DMS 273 treated with DMSO at 0.1 percent for 48 hours (cell line): ENCODE data around the gene SLC28A3.
"Not testable (repeated sequence)": the region's sequence is repeated elsewhere in the genome, so short reads cannot be mapped to it uniquely, and the experiment has no call there.

Source experiments
- DNase-seq: peaks from one replicate; lab custom pipeline; 2025; lab: John Stamatoyannopoulos, UW

Gene SLC28A3, protein sequence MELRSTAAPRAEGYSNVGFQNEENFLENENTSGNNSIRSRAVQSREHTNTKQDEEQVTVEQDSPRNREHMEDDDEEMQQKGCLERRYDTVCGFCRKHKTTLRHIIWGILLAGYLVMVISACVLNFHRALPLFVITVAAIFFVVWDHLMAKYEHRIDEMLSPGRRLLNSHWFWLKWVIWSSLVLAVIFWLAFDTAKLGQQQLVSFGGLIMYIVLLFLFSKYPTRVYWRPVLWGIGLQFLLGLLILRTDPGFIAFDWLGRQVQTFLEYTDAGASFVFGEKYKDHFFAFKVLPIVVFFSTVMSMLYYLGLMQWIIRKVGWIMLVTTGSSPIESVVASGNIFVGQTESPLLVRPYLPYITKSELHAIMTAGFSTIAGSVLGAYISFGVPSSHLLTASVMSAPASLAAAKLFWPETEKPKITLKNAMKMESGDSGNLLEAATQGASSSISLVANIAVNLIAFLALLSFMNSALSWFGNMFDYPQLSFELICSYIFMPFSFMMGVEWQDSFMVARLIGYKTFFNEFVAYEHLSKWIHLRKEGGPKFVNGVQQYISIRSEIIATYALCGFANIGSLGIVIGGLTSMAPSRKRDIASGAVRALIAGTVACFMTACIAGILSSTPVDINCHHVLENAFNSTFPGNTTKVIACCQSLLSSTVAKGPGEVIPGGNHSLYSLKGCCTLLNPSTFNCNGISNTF

DNA sequence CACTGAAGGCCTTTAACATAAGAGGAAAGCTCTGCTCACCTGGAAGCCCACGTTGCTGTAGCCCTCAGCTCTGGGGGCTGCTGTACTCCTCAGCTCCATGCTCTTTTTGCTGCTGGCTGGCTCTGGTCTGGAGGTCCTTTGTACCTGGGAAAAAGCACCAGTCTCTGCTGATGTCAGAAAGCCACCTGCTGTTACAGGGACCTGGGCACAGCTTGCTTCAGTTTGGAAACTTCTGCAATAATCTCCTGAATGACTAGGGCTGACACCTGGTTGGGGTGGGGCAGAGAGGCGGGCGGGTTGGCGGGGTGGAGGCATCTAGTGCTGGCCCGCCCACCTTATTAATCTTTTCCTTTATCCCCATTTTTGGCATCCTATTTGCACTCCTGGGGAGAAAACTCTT is at the start of gene SLC28A3:
SLC28A3 (minus strand) TSS at position 224 of the 400 bp plus-strand sequence; CDS start at position 99, 125 bp downstream.
- no peak for DNase-seq

DNA sequence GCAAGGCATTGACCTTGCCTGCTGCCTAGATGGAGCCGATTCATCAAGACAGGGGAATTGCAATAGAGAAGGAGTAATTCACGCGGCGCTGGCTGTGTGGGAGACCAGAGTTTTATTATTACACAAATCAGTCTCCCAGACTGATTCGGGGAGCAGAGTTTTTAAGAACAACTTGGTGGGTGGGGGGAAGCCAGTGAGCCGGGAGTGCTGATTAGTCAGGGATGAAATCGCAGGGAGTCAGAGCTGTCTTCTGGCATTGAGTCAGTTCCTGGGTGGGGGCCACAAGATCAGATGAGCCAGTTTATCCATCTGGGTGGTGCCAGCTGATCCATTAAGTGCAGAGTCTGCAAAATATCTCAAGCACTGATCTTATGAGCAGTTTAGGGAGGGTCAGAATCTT is 49.7 kb upstream of the SLC28A3 start:
- DNase-seq: not testable (repeated sequence)

DNA sequence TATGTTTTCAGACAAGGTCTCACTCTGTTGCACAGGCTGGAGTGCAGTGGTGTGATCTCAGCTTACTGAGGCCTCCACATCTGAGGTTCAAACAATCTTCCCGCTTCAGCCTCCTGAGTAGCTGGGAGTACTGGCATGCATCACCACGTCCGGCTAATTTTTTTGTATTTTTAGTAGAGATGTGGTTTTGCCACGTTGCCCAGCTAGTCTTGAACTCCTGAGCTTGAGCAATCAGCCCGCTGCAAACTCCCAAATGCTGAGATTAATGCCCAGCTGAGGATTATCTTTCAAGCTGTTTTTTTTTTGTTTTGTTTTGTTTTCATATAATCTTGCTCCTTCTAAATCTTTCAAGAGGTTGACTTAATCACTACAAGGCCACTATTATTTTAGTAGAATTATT is 47.3 kb upstream of the SLC28A3 start:
- no peak for DNase-seq

DNA sequence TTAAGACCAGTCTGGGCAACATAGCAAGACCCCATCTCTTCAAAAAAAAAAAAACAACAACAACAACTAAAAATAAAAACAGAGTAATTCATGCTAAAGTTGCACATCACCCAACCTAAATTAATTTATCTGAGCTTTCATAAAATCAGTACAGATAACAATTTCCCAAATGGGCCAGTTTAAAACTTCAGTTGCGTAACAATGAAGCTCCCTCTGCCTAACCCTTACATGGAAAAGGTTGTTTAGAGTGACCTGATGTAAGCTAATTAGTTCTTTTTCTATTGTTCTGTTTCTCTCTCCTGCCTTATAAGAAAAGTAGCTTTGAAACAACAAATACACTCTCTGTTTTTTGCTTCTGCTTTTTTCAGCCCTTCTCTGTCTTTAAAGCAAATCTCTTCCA is 46.2 kb upstream of the SLC28A3 start:
- DNase-seq: no peak

DNA sequence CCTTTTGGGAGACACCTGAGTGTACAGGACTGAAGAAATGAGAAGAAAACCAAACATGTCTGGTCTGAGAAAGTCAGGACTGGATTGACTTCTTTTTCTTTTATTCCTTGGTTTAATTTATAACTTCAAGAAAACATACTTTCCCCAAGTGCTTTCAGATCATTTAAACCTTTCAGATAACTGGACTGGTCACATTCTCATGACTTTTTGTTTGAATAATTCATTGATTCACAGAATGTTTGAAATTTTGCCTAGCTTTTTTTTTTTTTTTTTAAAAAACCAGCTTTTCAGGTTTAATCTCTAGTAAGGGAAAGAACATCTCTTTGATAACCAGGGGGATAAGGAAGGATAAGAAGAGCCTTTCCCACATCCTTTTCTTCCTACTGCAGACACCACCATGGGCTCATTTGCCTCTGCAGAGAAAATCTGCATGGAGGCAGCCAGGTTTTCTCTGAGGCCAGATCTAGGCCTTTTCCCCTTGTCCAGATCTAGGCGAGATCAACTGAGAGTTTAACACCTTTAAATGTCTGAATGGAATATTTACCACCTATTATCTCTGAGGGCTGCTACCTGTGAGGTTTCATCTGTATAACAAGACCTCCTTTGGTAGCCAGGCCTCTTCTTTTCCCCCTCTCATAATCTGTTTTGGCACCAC is 45.0 kb upstream of the SLC28A3 start:
- DNase-seq: no peak

DNA sequence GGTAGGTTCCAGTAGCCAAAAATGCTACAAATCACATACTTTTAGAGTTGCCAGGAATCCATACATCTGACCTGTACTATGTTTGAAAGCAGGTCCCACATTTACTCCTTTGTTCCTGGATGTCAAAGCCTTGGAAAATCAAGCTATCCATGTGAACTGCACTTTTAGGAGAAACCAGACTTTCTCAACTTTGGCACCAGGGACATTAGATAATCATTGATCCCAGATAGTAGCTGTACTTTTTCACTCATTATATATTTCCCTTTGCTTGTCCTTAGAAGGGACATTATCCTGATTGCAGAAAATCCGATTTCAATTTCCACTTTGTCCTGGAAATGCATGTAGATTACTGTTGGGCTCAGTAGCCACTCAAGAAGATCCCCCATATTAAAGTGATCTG is 44.1 kb upstream of the SLC28A3 start:
- DNase-seq: no peak

DNA sequence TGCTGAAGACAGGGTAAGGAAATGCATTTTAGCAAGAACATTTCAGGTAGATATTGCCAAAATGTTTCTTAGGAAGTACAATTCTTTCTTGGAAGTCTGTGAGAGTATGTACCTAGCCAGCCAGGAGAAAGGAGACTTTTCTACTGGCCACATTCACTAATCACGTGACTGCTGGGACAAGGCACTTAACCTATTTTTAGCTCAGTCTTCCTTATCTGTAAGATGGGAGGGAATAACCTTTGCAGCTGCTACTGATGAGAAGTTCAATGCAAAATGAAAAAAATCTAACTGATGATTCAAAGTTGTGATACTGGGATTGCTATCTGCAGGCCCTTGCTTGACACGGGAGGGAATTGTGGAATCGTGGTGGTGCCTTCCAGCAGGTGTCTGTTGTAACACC is 42.6 kb upstream of the SLC28A3 start:
- no peak for DNase-seq

DNA sequence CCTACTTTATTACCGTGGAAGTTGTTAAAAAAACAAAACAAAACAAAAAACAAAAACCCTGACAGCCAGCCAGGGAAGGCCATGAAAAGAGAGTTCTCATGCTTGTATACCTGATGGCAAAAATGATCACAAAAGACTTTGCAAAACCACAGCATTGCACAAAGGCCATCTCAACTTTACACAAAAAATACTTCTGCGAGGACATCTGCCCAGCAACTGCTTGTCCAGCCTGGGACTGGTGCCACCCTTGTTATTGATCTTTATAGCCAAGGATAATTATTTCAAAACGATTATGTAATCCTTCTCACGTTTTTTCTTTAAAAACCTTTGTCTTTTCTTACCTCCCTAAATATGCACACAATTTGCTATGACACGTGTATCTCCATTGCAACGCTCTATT is 42.2 kb upstream of the SLC28A3 start:
- no peak for DNase-seq

DNA sequence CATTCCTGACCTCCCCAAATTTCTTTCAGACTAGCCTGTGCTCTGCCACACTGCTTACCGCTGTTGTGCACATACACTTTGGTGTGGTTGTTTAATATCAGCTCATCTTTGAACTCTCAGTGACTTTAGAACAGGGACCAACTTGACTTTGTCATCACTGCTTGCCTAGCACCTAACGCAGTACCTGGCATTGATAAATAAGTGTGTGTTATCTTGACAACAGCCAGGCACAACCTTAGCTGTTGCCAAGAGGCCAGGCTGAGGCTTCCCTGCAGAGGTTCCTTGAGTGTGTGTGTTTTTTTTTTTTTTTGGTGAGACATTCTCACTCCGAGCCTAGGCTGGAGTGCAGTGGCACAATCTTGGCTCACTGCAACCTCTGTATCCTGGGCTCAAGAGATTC is 41.0 kb upstream of the SLC28A3 start:
- DNase-seq: no peak

DNA sequence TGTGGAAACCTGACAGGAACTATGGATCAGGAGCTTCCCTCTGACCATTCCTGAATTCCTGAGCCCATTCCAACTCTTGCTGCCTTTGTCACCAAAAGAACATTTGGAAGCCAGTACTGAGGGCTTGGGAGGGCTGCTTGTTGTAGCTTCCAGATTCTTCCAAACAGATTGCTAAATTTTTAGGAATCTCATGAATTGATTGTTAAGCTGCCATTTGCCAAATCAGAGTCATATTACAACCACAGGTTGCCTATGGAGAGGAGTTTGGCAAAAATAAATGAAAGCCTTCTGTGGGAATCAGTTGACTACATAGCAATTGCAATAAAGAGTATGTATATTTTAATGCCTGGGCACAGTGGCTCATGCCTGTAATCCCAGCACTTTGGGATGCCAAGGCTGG is 39.2 kb upstream of the SLC28A3 start:
- DNase-seq: no peak

DNA sequence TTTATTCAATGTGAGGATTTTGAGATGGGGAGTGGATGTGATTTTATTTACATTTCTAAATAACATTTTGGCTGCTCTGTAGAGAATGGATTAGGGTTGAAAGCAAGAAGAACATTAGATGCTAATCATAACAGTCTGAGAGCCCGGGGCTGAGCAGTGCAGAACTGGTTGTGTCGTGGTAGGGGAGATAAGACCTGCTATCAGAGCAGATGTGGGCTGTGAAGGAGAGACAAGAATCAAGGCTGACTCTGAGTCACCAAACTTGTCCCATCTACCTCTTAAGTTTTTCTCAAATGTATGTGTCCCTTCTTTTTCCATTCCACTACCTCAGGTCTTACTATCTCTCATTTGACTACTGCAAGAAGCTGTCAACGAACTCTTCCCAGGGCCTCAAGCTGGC is 35.4 kb upstream of the SLC28A3 start:
- DNase-seq: no peak

DNA sequence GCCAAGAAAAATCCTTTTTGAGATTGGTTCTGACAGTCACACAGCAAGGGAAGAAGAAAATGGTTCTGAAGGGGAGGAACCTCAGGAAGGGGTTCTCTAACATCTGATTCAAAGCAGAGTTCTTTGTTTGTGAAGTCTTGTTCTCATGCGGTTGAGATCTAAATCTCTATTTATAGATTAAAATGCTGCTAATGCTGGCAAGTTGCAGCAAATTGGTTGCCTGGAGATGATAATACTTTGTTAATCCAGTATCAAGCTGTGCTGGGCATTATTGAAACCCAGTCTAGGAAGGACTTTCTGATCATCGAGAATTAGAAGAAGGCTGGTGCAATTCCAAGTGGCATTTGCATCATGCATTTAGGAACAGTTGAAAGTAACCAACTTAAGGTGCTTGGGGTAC is 34.0 kb upstream of the SLC28A3 start:
- no peak for DNase-seq

DNA sequence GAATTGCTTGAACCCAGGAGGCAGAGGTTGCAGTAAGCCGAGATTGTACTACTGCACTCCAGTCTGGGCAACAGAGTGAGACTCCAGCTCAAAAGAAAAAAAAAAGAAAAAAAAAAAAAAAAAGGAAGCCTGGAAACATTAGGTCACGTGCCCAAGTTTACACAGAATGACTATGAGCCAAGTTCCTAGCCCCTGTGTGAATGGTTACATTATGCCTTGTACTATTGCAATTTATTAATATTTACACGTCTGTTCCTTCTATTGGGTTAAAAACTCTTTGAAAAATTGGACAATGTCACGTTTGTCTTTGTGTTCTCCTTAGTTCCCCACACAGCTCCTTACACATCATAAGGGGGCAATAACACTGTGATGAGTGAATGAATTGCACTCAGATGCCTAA is 33.5 kb upstream of the SLC28A3 start:
- DNase-seq: no peak

DNA sequence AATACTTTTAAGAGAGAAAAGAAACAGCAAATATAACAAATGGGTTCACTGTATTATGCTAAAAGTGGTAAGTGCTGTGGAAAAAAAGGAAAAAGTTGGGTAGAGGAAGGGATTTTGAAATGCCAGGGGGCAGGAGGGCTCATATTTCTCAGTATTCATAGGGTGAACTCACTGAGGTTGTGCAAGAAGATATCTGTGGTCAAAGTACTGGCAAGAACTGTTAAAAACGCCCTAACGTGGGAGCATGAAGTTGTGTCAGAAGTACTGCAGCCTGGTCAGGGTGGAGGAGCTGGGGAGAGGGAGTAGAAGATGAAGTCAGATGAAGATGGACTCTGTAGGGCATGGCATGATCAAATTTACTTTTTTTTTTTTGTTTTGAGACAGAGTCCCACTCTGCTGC is 31.2 kb upstream of the SLC28A3 start:
- DNase-seq: no peak

DNA sequence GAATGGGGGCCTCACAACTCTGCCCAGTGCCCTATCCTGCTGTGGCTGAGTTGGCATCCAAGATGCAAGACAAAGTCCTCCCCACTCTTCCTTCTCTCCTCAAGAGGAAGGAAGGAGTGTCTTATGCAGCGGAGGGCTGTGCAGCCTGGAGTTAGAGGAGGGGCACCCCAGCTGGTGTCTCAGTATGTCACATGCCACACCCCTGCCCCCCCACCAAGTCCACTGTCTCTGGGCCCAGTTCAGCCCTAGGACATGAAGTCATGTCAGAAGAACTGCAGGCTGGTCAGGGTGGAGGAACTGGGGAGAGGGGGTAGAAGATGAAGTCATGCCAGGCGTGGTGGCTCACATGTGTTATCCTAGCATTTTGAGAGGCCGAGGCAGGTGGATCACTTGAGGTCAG is 28.0 kb upstream of the SLC28A3 start:
- DNase-seq: no peak

DNA sequence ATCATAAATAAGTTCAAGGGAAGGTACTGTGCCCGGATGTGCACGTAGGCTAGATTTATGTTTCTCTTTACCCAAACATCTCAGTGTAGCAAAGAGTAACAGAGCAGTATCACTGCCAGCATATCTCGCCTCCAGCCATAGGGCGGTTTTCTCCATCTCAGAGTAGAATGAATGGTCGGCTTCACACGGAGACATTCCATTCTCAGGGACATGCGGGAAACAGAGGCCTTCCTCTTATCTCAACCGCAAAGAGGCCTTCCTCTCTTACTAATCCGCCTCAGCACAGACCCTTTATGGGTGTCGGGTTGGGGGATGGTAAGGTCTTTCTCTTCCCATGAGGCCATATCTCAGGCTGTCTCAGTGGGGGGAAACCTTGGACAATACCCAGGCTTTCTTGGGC is 27.2 kb upstream of the SLC28A3 start:
- DNase-seq: not testable (repeated sequence)

DNA sequence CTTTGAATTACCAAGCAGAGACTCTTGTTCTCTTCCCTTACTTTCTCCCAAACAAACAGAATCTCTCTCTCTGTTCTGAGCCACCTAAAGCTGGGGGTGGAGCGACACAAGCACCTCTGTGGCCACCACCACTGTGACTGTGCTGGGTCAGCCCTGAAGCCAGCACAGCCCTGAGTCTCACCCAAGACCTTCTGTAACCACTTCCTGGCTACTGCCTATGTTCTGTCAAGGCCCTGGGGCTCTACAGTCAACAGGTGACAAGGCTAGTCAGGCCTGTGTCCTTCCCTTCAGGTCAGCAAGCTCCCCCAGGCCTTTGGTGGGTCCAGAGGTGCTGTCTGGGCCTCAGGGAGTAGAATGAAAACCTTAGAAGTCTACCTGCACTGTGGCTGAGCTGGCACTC is 26.1 kb upstream of the SLC28A3 start:
- no peak for DNase-seq

DNA sequence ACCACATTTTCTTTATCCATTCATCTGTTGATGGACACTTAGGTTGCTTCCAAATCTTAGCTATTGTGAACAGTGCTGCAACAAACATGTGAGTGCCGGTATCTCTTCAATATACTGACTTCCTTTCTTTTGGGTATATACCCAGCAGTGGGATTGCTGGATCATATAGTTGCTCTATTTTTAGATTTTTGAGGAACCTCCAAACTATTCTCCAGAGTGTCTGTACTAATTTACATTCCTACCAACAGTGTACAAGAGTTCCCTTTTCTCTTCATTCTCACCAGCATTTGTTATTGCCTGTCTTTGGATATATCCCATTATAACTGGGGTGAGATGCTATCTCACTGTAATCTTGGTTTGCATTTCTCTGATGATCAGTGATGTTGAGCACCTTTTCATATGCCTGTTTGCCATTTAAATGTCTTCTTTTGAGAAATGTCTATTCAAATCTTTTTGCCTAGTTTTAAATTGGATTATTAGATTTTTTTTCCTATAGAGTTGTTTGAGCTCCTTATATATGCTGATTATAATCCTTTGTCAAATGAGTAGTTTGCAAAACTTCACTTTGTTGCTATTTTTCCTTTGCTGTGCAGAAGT is 24.4 kb upstream of the SLC28A3 start:
- DNase-seq: not testable (repeated sequence)

DNA sequence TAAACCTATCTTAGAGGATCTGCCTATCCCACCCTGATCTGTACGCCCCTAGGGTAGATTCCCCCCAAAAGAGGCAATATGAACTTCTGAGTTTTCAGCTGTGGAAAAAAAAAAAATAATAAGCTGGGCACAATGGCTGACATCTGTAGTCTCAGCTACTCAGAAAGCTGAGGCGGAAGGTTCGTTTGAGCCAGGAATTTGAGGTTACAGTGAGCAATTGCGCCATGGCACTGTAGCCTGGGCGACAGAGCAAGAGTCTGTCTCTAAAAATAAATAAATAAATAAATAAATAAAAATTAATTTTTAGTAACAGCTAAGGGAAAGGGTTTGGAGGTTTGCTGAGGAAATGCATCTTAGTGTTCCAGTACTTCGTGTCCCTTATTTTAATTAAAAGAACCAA is 21.1 kb upstream of the SLC28A3 start:
- DNase-seq: no peak

DNA sequence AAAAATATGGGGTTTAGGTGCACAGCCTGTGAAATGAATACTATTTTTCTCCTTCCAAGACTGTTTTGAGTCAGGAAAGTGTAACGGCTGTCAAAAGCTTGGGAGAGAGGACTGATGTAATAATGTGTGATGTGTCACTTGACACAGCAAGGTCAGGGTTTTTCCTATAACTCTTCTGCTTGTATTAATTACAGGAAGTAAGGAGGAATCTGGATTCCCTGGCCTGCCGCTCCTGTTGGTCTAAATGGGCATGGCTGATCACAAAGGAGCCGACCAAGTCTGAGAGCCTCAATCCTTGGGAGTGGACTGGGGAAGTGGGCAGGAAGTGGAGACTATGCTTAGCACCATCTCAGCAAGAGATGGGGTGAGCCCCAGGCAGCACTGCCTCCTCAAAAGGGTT is 16.7 kb upstream of the SLC28A3 start:
- DNase-seq: no peak

DNA sequence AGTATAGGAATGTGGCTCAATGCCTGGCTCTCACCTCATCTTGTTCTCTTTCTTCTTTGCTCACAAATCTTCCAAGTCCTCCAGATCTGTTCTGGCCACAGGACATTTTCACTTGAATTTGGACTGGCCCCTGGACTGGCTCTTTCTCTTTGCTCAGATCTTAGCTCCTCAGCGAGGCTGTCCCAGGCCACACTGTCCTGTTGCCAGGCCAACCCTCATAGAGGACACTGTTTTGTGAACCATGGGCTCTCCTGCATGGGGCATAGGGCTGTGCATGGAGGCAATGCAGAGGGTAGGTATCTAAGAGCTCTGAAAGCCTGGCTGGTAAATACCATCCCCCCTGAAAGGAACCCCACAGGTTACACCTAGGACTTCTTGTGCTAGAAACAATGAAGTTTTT is 13.5 kb upstream of the SLC28A3 start:
- DNase-seq: no peak

DNA sequence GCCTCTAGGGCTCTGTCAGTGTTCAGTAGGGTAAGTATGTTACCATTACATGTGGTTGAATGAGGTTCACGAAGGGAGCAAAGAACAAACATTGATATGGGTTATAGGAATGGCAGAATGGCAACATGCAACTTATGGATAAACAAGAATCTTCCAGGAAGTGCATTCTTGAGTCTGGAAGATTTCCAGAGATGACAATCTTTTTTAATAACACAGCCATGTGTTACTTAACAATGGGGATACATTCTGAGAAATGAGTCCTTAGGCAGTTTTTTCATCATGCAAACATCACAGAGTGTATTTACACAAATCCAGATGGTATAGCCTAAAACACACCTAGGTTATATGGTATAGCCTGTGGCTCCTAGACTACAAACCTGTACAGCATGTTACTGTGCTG is 9.1 kb upstream of the SLC28A3 start:
- DNase-seq: peak; percentile 1

DNA sequence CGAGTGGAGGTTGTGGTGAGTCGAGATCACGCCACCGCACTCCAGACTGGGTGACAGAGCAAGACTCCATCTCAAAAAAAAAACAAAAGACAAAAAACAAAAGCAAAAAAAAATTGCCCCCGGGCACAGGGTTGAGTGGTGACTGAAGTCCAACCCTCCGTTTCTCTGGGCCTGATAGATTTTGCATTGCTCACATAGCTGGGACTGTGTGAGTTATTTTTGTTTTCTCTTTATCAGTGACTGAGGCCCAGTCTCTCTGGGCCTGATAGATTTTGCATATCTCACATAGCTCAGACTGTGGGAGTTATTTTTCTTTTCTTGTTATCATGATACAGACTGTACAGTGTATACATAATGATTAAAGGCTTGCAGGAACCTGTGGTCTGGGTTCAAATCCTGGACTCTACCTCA is 2.6 kb upstream of the SLC28A3 start:
- no peak for DNase-seq
